ENCODE measurements around the gene EGFL8. TPM values are rescaled to one million over a fixed set of nuclear protein-coding genes. Genes with fewer than 3 reads are reported as not detected.

Gene EGFL8
- total and polyA plus RNA-seq, 2 of the 8 experiments (the other 6 are each of a cell fraction or from before 2014, with no cell fraction given), result 5.0 to 9.2 TPM

DNA sequence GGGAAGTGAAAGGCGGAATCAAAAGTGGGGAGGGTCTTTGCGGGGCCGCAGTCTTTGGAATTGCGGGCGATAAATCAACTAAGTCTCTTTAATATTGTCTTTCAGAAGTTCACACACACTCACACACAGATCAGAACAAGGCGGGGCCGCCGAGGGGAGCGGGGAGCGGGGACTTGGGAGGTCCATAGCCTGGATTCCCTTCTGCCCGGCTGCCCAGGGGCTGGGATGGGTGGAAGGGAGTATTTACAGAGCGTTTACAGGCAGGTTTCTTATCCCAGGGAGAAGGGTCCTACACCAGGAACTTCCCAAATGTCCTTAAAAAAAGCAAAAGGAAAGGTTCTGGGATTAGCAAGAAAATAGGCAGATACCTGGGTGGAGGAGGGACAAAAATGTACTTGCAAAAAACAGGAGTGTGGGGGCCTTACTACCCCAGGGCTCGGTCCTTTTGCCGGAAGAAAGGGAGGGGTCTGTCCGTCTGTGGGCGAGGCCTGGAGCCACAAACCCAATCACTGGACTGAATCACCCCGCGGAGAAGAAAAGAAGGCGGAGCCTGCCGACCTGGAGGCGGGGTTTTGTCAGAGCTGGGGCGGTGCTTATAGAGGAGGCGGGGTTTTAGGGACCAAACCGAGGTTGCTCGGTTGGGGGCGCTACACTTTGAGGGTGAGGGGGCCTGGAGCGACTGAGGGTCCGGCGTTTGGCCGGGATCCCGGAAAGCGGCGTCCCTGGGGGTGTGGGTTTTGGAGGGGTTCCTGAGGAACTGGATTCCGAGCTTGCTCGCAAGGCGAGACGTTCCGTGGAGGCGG, 15.9 kb upstream of the EGFL8 start (continued):
- TF ChIP-seq, protein P1, sequence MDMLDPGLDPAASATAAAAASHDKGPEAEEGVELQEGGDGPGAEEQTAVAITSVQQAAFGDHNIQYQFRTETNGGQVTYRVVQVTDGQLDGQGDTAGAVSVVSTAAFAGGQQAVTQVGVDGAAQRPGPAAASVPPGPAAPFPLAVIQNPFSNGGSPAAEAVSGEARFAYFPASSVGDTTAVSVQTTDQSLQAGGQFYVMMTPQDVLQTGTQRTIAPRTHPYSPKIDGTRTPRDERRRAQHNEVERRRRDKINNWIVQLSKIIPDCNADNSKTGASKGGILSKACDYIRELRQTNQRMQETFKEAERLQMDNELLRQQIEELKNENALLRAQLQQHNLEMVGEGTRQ (IDR thresholded peaks at IDR 0.05; ENCODE audit: low read length), result no peak
- TF ChIP-seq JUND (IDR thresholded peaks at IDR 0.05; ENCODE audit: low read length) (0 out of 2 replicates have a peak, but pooled peaks have one; percentile 4), CTBP2 (IDR thresholded peaks at IDR 0.05; ENCODE audit: borderline replicate concordance, insufficient read depth, insufficient read length, low read length) (no peak), GABPA (IDR thresholded peaks at IDR 0.05; ENCODE audit: borderline replicate concordance, insufficient read depth, low read length) (no peak), TAF1 (IDR thresholded peaks at IDR 0.05; ENCODE audit: low read depth, low read length) (peak; percentile 69; the same call in 1 of the 2 replicates), CEBPB (IDR thresholded peaks at IDR 0.05; ENCODE audit: low read depth, low read length) (no peak), SP1 (IDR thresholded peaks at IDR 0.05; ENCODE audit: low read depth, low read length) (peak; percentile 4; the same call in 1 of the 2 replicates), NANOG (IDR thresholded peaks at IDR 0.05; ENCODE audit: insufficient read depth, low read depth, low read length, poor library complexity, severe bottlenecking) (no peak), POLR2A (IDR thresholded peaks at IDR 0.05; ENCODE audit: control extremely low read depth in 1 of 2, low read depth in 2 of 2, low read length in 2 of 2) (no peak), SP4 (IDR thresholded peaks at IDR 0.05; ENCODE audit: low read length) (peak; percentile 63; the same call in 1 of the 2 replicates), CHD1 (IDR thresholded peaks at IDR 0.05; ENCODE audit: low read depth, low read length) (no peak), ASH2L (IDR thresholded peaks at IDR 0.05; ENCODE audit: low read length) (peak; percentile 47), BCL11A (IDR thresholded peaks at IDR 0.05; ENCODE audit: low read depth in 2 of 2, low read length in 2 of 2) (no peak)

Data from H1 (cell line).